Ramos (cell line): ENCODE data around the gene ABCF2.

ENCODE experiments used
- in situ Hi-C: fragments of 300-500 bp; cut with MboI; formaldehyde crosslinking; loops from one replicate; pipeline ENCODE4 v1.14.3; 2022; ENCODE audit warnings: low sequenced_read_pairs; ENCODE audit not compliant: unreplicated experiment

The ABCF2 gene

DNA sequence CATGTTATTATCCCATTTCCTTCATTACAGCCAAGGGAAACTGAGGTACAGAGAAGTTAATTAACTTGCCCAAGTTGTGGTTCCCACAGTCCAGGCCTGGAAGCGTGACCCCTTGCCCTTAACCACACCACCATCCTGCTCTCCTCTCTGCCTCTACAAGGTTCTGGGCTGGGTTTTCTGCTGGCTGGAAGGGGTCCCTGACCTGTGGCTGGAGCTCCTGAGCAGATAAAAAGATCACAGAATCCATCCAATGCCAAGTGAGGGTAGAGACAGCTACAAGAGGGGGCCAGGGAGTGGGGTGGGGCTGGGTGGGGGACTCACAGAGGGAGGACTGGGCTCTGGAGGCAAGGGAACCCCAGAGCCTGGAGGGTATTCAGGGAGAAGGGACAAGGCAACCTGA, 49.7 kb downstream of the ABCF2 start:
- in situ Hi-C loops, result no loop called here

DNA sequence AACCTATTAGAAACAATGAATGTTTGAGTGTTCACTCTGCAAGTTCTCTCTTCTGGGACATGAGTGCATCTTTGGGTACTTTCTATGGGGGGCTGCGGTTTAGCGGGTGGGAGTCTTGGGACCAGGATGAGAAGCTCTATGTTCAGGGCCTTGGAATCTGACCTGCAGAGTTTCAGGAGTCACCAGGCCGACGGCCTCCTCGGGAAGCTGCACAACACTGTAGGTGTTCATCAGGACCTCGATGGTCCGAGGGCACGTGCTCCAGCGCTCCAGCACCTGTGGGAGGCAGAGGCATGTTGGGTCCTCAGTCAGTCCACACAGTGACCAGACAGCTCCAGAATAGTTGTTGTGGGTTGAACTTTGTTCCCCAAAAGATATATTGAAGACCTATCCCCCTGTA, 50.6 kb downstream of the ABCF2 start:
- in situ Hi-C loops, result no loop called here

DNA sequence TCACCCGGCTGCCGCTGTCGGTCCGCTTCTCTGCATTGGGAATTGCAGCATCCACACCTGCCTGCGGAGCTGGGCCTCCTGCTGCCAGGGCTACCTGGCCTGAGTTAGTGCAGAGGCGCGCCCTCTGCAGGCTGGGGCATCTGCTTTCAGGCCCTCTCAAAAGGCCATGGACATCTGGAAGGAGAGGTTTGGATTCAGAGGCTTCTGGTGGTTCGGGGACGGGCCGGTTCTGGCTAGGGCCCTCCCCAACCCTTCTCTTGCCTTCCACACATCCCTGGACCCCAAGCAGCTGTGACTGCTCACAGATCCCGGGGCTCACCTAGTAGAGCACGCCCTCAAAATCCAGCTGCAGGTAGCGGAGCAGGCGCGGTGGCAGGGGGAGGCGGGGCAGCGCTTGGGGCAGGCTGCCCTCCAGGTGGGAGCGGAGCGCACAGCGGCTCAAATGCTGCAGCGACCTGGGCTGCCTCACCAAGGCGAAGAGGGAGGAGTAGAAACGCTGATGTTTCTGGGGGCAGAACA, 51.2 kb downstream of the ABCF2 start:
- in situ Hi-C loops, result no loop called here

DNA sequence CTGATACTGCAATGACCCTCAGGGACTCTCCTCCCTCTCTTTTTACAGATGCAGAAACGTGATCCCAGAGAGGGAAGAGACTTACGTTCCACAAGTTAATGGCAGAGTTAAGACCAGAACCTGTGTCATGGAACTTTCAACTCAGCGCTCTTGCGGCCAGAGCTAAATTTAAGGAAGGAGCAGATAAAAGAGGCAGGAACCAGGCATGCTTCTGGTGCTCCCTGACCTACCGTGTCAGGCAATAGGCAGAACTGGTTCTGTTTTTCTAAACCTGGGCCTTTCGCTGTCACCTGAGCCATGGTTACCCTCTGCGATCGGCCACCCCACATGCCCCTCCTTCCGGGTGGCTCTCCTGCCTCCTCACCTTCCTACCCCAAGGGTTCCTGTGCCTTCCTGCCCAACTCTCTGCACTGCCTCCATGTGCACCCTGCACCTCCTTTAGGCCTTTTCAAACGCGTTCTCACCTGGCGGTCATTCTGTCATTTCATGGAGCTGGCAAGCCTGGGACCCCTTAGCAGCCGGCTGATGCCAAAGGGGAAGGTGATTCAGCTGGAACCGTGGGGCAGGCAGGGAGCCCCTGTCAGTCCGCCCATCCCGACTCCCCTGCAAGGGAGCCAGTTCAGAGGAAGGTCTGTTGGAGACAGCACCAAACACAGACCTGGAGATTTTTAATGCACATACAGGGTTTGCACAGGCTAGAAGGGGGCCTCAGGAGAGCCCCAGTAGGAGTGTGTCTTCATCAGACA, 51.8 kb downstream of the ABCF2 start:
- in situ Hi-C loops, result no loop called here

DNA sequence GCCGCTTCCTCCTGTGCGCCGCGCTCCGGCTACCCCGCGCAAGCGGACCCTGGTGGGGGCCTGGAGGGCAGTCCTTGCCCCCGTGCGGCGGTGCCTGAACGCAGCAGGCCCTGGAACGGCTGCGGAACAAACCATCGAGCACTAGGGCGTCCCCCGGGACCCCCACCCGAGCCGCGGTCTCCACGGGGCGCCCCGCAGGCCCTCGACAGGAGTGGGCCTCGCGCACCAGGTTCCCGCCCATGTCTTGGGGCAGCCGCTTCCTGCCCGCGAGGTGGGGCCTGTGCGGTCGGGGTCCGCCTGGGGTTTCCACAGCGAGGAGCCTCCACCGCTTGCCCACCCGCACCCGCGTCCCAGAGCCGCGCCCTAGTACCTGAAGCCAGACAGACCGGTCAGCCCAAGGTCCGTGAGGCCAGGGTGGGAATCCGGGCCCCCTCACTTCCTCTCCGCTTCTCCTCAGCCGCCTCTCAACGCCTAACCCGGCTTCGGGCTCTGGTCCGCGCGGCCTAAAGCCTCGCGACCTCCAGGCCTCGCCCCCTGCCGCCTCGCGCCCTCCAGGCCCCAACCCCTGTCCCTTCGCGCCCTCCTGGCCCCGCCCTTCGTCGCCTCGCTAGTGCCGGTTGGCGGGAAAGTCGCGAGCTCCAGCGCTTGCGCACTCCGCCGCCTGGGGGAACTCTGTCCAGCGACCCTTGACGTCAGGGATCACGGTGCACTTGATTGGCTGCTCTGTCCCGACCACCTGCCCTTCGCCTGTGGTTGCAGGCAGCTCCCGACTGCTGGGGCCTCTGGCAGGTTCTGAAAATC, 52.6 kb downstream of the ABCF2 start:
- in situ Hi-C loops, result no loop called here

DNA sequence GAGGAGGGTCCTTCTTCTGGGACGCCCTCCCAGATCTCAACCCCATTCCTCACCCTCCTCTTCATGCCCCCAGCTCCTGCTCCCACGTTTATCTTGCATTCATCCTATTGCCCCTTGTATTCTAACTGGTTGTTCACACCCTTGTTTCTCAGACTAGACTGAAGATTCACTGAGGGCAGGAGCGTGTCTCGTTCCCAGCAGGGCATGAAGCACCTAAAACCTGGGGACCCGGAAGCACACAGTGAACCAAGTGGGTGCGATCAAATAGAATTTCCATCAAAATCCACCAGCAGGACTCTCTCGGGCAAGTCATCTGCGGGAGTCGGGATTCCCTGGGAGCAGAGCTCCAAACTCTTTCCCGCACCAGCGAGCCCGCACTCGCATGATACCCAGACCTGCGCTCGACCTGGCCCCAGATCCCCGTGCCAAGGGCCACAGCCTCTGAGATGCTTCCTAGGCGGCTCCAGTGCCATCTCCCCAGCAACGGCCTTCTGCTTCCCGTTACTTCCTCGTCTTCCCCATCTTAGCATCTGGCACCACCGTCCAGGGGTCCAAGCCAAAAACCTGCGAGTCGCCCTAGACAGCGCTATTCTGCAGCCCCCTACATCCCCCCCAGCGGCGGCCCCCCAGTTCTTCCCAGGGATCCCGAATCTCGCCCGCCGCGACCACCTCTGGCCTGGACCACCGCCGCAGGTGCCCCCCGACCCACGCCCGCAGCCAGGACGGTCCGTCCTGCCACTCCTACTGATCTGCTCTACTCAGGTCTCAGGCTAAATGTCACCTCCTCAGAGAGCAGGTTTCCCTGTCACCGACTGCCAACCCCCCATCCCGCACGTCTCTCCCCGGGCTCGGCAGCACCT, 53.4 kb downstream of the ABCF2 start:
- in situ Hi-C loops, result no loop called here

DNA sequence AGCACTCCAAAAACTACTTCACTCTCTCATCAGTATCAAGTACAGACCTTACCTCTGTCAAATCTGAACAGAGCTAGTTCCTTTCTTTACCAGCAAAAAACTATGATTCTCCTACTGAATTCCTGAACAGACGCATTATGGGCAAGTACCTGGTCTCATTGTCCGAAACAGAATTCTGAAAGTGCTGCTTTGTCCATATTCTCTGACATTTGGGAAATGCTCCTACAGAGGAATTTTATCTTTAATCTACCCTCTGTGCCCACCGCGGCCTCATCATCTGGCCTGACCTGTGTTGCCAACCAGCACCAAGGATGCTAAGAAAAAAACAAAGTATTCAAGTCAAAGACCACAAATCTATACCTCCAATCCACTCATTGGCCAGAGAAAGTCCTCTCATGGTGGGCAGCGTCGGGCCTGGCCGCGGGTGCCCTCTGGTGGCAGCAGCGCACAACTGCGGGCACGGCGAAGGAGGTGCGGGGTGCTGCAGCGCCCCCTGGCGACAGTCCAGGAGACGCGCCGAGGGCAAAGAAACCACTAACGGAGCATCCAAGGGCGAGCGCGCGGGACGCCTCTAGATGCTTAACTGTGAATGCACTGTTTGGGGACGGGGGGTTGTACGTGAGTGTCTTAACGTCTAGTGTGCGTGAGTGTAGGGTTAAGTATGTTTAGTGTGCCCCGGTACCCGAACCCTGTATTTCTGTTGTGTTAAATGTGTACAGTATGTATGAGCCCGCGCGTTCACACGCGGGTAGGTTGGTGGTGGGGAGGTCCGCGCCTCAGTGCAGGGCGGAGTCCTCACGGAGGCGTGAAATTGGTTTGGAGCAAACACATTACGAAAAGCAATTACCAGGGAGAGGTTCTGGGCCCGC, 54.5 kb downstream of the ABCF2 start:
- in situ Hi-C loops, result no loop called here

DNA sequence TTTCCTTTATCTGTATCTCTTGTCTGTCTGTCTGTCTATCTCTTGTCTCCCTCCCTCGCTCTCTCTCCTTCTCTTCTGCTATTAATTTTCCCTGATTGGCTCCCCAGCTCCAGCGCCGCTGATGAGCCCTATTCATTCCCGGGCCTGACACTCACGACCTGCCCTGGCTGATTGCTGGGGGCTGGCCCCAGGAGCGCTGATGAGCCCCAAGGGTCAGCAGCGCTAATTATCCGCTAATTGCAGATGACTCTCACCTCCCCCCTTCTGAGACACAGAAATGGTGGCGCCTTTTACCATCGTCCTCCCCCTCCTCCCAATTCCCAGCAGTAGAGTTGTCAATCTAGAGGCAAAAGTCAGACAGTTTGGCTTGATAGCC, 58.2 kb downstream of the ABCF2 start:
- in situ Hi-C loops, result no loop called here

DNA sequence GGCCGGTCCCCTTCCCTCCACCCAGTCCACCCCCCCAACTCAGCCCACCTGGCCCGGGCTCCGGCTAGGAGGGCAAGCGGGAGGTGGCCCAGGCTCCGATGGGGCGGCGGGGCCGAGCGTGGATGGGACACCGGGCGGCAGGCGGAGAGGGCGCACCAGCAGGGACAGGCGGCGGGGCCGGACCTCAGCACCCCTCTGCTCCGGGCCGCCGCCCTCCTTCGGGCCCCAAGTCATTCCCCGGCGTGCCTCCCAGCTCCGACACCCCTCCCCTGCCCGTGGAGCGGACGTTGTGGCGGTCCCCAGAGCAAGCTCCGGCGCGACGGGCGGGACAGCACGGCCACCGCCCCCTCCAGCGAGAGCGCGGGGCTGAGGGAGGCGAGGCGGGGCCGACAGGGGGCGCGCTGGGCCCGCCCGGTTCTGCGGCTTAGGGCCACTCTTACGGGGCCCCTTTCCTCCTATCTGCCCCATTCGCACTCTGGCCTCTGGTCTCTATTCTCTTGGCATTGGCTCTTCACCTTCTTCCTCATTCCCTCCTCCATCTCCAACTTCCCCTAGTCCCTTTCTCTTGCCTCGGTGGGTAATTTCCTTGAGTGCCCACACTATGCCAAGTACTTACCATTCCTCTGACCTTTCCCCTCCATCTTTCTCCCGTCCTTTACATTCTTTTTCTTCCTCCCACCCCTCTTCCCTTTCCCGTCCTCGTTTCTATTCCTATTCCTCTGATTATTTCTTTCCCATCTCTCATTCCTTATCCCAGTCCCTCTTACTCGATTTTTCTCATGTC, 58.8 kb downstream of the ABCF2 start:
- in situ Hi-C loops, result no loop called here

DNA sequence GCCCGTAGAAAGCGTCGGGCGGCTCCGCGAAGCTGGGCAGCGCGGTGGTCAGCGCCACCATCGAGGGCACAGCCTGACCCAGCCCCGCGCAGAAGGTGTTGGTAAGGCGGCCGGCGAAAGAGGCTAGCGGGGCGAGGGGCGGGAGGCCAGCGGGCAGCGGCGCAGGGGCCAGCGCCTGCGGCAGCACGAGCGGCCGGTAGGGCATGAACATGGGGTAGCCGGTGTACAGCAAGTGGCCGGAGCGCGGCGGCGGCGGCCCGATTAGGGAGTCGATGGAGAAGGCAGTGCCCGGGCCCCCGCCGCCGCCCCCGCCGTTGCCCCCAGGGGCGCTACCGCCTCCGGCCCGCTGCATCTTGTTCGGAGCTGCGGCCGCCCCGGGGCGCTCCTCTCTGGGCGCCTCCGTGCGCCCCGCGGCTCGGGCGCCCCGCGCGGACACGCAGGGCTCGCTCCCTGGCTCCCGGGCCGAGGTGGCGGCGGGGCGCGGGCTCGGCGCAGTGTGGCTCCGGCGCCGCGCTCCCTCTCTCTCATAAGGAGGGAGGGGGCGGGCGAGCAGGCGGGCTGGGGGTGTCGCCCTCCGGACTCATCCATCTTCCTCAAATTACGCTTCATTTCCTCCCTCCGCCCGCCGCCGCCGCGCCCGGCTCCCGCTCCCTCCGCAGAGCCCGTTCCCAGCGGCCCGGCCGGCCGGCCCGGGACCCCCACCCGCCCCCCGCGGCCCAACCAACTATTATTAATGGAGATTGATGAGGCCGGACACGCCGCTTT, 59.6 kb downstream of the ABCF2 start, which contains the start of gene GBX1:
Gene GBX1 (minus strand): TSS at position 498 of the 765 bp plus-strand sequence. CDS start 146 bp downstream, at position 352.
- in situ Hi-C loops, result no loop called here

DNA sequence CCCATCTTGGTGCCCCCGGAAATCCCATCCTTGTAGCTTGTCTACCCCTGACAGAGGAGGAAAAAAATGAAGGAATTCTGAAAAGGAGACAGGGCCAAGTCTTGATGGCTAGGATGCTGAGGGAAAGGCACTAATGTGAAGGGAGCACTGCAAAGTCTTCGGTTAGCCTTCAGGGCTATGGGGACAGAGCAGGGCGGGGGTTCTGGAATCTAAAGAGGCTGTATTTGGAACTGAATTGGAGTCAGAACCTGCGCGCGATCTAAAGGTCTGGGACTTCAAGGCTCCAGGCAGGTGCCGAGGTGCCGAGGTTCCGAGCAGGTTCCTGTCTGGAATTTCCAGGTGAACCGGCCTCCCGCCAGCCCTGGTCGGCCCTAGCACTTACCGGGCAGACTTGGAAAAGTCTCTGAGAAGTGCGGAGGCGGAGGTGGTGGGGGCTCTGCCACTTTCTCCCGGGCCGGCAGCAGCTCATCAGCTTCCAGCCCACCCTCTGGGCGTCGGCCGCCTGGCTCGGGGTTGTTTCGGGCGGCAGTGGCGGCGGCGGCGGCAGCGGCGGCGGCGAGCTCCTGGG, 60.3 kb downstream of the ABCF2 start:
- in situ Hi-C loops, result no loop called here
